GM12875 (cell line): ENCODE data around the gene DGKI.

Source experiments
- H3K4me3 ChIP-seq: one replicate; pipeline ENCODE4 v1.5.1; 2011; ENCODE audit warnings: low read depth, low read length, control low read depth
- TF ChIP-seq, protein P1 (sequence below): IDR thresholded peaks from 2 replicates; pipeline ENCODE4 v1.5.1; 2011; ENCODE audit warnings: low read depth, mild to moderate bottlenecking, control low read depth, inconsistent platforms, low read length, moderate library complexity, borderline replicate concordance; ENCODE audit not compliant: insufficient read depth

The DGKI gene

DNA sequence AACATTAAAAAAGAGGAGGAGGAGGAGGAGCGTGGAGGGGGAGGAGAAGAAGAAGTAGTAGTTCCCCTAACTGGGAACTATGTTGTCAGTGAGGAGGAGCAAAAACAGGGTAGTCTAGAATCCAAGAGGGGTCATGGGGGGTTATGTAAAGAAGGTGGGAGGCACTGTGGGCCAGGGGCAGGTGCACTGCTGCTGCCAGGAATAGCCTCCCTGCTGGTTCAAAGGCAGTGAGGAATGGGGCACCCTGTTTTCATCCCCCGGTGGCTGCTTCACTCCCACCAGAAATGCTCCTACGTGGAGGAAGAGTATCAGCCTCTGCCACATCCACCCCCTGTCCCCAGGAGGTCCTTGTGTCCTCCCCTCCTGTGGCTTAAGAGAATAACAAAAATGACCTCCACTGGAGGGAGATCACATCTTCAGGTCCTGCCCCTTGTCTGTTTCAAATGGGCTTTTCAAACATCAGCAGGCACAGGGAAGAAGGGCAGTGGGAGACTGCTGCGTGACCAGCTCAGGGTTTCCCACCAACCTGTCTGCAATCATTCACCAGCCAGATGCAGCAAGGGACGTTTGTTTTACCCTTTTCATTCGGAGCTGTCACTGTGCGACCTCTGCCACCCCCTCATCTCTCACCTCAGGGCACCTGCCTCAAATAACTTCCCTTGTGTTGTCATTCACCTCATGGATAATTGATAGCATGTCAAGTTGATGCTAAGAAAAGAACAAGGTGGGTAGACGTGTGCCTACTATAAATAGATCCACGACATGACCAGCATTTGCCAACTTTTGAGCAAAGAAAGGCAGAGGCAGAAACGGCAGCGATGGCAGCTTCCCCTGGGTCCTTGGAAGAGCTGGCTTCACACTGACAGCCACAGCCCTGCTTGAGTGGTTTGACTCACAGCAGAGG is 92.6 kb downstream of the DGKI start:
- TF ChIP-seq, protein P1, sequence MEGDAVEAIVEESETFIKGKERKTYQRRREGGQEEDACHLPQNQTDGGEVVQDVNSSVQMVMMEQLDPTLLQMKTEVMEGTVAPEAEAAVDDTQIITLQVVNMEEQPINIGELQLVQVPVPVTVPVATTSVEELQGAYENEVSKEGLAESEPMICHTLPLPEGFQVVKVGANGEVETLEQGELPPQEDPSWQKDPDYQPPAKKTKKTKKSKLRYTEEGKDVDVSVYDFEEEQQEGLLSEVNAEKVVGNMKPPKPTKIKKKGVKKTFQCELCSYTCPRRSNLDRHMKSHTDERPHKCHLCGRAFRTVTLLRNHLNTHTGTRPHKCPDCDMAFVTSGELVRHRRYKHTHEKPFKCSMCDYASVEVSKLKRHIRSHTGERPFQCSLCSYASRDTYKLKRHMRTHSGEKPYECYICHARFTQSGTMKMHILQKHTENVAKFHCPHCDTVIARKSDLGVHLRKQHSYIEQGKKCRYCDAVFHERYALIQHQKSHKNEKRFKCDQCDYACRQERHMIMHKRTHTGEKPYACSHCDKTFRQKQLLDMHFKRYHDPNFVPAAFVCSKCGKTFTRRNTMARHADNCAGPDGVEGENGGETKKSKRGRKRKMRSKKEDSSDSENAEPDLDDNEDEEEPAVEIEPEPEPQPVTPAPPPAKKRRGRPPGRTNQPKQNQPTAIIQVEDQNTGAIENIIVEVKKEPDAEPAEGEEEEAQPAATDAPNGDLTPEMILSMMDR = no peak
- no peak overlapping the region for H3K4me3 ChIP-seq

DNA sequence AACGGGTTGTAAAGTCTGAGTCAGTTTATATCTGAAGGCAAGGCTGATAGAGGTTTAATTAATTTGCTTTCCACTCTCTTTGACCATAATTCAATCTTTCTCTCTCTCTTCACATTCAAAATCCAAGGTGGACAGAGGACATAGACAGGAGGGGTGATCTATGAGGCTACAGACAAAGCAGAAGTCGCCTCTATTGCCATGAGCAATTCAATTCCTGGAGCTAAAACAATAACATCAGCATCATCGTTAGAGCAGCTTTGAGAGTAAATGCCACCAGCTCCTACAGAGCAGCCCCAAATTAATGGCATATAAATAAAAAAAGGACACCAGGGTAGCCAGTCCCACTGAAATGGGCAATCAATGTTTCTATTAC is 93.2 kb downstream of the DGKI start:
- H3K4me3 ChIP-seq = no peak overlapping the region
- TF ChIP-seq, protein P1 = no peak

DNA sequence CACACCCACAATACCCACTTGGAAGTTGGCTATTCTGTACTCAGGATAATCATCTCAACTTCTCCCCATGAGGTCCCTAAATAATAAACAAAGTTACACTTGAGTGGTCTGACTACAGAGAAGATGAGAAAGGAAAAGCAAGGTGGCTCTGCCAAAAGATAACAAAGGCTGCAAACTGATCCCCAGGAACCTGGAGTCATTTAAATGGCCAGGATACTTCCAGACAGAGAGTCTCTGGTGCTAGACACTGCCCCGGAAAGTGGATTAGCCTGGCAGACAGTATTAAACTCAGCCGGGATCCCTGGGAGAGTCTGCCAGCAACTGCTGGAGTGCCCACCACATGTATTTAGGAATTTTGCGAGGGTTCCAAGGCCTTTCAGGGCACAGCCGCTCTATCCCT is 93.7 kb downstream of the DGKI start:
- H3K4me3 ChIP-seq = no peak overlapping the region

DNA sequence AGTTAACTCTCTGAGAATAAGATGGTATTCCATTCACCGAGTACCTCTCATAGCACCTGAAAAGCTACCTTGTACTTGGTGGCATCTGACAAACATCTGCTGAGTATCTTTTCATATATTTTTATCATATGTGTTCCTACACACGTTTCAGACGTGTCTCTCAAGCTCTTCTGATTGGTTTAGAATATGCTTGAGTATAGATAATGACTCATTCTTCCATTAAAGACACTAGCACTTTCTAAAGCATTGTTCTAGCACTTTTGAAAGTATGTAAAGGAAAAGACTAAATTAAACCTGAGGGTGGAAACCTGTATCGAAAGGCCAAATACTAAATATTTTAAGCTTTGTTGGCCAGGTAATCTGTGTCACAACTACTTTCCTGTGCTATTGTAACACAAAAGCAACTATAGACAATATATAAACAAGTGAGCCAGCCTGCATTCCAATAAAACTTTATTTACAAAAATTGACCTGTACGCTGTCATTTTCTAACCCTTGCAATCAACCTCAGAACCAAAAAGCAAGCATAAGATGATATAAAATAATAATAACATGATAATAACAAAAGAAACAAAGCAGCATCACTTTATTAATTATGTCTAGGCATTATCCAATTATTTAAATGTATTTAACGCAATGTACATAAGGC is 95.3 kb downstream of the DGKI start:
- TF ChIP-seq, protein P1 = no peak
- no peak overlapping the region for H3K4me3 ChIP-seq

More for the DNA sequence above, 93.7 kb downstream of the DGKI start:
- TF ChIP-seq, protein P1 = no peak

DNA sequence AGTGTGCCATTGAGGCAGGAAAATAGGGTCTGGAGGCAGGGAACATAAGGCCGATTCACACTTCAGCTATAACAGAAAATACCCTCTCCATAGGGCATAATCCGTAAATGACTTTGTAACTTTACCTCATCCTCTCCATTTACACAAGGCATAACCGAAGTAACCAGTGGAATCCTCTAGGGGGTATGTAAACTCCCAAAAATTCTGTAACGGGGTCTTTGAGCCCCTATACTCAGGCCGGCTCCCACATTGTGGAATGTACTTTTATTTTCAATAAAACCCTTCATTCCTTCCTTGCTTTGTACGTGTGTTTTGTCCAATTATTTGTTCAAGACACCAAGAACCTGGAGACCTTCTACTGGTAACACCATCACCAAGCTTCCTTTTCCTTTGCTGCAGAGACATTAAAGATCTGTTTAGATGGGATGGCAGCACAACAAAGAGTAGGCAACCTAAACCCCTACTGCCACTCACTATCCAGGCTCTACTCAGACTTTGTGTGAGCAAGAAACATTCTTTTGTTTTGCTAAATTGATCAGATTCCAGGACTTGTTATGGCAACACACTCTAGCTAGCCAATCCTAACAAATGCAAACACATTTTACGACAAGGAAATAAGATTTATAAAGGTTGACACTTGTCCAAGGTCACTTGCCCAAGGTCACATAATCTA is 99.3 kb downstream of the DGKI start:
- TF ChIP-seq, protein P1 = no peak
- no peak overlapping the region for H3K4me3 ChIP-seq

DNA sequence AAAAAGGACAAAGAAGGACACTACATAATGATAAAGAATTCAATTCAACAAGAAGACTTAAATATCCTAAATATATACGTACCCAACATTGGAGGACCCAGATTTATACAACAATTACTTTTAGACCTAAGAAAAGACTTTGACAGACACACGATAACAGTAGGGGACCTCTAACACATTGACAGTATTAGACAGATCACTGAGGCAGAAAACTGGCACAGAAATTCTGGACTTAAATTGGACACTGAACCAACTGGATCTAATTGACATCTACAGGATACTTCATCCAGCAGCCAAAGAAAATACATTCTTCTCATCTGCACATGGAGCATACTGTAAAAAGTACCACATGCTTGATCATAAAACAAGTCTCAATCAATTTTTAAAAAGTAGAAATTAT is 103.8 kb downstream of the DGKI start:
- TF ChIP-seq, protein P1 = no peak
- H3K4me3 ChIP-seq = no peak overlapping the region

DNA sequence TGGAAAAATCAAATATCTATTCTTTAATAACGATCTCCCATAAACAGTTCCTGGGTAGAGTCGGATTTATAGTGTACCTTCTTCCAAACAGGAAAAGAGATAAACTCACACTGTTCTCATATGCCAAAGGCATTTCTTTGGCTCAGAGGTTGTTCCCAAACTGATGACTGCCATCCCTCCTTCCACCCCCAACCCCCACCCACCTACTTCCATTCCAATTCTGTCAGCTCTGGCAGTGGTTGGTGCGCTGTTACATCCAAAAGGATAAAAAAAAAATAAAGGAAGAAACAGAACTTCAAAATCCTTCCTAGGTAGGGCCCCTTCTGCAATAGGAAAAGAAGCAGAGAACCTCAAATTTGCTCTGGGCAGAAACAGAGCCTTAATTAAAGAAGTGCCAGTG is 104.7 kb downstream of the DGKI start:
- TF ChIP-seq, protein P1 = no peak
- no peak overlapping the region for H3K4me3 ChIP-seq
